ENCODE results near the gene RAB11FIP3.

The RAB11FIP3 gene

DNA sequence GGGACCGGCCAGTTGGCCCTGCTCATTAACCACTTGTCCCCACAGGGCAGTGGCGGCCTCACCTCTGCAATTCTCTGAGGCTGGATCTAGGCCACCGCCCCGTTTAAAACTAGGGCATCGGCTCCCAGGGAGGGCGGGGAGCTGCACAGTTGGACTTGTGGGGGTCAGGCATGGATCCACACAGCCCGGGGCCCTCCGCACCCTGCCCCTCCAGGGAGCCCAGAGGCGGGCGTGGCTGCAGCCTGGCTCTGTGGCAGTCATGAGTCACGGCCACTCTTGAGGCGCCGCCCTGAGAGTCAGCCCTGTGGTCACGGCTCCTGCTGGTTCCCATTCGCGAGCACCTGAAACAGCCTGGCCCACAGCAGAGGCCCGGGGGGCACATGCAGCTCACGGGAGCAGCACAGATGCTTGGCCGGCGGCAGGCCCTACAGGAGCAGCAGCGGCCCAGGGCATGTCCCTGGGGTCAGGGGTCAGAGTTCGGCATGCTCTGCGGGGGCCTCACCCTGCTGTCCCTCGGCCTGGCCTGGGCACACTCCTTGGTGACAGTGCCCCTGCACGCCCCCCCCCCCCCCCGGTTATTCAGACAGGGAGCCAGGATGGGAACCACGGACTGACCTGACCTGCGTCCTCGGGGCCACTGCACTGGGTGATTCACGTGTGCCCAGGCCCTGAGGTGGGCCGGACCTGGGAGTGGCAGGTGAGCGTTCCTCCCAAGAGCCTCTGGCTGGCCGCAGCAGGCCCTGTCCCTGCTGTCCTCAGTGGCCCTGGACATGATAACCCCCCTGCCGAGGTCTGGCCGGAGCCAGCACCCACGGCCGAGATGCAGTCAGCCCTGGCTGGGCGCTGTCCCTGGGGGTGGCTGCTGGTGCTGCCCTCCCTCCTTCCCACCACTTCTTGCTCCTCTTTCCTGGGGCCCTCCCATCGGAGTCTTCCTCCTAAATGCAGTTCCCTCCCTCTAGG is 110.3 kb downstream of the RAB11FIP3 start:
- no peak for DNase-seq

DNA sequence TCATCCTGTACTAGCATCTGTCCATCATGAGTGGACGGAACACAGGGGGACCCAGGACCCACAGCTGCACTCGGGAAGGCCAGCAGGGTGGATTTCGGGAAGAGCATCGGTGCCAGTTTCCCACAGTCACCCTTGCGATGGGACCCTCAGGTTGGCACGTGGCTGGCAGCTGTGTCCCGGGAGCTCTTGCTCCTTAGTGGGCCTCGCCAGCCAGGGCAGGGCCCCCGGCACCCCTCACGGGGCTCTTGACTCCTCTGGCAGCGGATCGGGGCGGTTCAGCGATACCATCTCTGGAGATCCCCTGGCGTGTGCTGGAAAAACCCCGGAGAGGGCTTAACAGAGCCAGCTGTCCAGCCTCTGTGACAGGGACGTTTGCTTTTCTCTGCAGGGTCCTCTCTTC is 111.3 kb downstream of the RAB11FIP3 start:
- DNase-seq: no peak

DNA sequence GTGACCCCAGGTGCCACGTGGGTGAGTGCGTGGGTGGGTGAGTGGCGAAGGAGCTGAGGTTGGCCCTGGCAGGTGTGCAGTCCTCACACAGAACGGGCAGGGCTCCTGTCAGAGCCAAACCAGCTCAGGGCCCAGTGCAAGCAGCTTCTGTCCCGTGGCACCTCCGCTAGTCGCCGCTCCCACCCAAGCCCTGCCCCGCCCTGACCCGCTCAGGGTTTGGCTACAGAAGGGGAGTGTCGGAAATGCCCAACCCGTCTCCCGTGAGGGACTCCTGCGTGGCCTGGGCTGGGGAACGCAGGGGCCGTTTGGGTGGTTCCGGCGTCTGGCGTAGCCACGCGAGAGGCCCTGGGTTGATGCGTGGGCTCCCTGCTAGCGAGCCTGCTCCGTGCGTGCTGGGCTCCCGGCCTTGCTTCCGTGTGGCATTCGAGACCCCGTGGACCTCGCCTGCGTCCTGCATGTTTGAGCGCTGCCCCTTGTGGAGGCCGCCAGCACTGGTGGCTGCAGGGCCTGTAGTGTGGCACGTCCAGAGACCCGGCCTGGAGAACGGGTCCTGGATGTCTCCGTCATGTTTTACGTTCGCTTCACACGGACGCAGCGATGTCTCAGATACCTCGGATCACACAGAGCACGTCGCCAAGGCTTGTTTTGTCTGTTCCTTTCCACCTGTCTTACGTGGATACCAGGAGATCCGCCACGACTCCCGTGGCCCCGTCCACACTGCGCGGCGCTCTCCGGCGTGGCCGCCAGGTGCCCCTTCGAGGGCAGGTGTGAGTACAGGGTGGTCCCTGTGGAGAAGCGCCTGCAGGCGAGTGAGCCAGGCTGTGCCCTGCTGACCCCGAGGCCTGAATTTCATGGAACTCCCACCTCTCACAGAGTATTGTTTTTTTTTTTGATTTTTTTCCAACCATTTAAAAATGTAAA is 112.2 kb downstream of the RAB11FIP3 start:
- DNase-seq: no peak

DNA sequence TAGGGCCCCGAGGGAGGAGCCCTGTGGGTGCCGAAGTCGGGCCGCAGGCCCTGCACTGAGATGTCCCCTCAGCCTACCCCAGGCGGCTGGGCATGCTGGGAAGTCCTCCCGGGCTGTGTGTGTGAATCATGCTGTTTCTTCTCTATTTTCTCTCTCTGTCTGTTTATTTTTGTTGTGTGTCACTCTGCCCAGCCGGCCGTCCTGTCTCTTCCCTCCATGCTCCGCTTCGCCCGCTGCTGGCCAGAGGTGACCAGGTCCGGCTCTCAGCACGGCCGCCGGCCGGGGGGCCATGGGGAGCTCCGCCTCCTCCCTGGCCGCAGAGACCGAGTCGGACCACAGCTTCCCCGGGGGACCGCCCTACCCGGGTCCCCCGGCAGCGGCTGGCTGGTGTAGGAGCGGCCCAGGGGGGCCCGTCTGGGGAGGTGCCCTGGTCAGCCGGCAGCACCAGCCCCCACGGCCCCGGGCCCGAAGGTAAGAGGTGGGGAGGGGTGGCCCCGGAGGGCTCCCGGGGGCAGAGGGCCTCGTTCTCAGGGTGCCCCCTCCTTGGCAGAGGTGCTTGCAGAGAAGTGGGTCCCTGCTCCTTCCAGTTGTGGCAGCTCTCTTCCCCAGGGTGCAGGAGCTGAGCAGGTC is 114.6 kb downstream of the RAB11FIP3 start:
- DNase-seq: no peak

DNA sequence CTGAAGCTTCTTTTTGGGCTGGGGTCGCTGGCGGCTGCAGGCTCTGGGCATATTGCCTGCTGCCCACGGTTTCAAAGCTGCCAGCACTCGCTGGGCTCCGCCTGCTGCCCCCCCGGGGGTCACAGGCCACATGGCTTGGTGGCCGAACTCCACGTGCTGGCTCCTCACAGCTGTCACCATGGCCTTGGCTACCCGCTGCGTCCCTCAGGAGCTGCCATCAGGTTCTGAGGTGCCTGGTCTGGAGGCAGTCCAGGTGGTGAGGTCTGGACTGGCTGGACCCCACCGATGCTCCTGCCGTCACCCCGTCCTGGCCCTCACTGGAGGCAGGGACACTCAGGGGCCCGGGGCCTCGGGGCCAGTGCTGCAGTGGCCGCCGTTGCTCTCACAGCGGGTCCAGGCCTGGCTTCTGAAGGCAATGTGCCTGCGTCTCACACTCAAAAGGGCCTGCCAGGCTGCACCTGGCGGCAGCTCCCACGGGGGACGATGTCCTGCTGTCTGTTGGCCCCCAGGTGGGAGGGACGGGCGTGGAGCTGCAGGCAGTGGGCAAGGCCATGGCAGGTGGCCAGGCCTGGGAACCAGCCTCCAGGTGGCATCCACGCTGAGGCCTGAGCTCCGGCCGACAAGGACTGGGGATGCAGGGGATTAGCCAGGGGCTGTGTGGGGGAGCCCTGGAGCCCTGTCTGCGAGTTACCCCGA is 115.3 kb downstream of the RAB11FIP3 start:
- no peak for DNase-seq

DNA sequence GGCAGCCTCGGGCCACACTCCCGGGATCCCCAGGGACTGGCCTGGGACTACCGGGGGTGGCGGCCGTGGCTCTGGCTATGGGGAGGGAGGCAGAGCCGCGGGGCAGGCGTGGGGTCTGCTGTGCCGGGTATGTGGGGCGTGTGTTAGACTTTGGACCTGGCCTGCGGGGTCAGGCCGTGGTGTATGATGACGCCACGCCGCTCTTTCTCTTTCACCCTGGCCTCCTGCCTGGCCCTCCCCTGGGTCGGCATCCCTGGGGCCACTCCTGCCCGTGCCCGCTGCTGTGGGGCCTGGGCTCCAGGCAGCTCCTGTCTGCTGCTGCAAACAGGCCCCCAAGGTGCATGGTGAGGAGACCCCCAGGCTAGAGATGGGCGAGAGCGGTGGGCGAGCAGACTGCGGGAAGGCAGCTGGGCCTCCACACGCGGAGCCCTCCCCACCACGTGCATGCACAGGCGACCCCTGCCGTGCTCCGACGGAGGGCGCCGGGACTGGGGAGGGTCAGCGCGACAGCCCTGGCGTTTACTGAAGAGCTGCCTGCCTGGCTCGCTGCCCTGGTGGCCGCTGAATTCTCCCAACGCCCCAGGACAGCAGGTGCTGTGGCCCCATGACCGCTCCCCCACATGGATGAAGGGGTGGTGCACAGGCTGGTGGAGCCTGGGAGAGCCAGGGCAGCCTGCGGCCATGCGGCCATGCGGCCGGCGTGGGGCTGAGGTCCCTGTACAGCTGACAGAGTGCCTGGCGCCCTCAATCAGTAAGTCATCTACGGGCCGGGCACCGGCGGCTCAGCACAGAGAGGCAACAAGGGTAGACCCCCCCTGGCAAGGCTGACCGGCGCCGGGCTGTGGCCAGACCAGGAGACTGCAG is 118.1 kb downstream of the RAB11FIP3 start:
- no peak for DNase-seq

DNA sequence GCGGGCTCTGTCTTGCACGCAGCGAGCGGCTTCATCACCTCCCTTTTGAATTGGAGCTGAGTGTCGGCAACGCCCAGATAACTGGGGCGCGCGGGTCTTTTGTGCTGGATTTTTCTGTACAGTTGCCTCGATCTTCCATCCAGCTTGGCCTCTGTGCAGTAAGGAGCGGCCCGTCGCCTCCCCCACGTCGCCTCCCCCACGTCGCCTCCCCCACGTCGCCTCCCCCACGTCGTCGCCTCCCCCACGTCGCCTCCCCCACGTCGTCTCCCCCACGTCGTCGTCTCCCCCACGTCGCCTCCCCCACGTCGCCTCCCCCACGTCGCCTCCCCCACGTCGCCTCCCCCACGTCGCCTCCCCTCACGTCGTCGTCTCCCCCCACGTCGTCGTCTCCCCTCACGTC is 119.1 kb downstream of the RAB11FIP3 start:
- no peak for DNase-seq

DNA sequence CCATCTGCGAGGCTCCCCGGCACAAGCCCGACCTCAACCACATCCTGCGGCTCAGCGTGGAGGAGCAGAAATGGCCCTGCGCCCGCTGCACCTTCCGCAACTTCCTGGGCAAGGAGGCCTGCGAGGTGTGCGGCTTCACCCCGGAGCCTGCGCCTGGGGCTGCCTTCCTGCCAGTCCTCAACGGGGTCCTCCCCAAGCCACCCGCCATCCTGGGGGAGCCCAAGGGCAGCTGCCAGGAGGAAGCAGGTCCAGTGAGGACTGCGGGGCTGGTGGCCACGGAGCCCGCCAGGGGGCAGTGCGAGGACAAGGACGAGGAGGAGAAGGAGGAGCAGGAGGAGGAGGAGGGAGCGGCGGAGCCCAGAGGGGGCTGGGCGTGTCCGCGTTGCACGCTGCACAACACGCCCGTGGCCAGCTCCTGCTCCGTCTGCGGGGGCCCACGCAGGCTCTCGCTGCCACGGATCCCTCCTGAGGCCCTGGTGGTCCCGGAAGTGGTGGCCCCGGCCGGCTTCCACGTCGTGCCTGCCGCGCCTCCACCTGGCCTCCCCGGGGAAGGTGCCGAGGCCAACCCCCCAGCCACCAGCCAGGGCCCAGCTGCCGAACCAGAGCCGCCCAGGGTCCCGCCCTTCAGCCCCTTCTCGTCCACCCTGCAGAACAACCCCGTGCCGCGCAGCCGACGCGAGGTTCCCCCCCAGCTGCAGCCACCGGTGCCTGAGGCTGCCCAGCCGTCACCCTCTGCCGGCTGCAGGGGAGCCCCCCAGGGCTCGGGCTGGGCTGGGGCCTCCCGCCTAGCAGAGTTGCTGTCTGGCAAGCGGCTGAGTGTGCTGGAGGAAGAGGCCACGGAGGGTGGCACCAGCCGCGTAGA is 121.7 kb downstream of the RAB11FIP3 start:
- no peak for DNase-seq

DNA sequence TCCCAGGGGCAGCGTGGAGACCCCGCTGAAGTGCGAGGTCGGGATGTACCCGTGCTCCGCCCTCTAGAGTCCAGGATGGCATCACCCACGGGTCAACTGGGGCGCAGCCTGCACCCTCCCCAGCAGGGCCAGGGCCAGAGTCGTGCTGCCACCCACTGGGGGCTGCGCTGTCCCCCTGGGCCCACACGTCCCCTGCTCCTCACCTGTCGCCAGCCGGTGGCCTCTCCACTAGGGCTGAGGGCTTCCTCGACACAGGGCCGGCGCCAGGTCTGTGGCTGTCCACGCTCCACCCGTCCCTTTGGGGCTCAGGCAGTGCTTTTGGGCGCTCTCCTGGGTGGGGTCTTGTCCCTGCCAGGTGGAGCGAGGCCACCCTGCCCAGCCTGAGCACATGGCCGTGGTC is 123.1 kb downstream of the RAB11FIP3 start:
- DNase-seq: no peak

DNA sequence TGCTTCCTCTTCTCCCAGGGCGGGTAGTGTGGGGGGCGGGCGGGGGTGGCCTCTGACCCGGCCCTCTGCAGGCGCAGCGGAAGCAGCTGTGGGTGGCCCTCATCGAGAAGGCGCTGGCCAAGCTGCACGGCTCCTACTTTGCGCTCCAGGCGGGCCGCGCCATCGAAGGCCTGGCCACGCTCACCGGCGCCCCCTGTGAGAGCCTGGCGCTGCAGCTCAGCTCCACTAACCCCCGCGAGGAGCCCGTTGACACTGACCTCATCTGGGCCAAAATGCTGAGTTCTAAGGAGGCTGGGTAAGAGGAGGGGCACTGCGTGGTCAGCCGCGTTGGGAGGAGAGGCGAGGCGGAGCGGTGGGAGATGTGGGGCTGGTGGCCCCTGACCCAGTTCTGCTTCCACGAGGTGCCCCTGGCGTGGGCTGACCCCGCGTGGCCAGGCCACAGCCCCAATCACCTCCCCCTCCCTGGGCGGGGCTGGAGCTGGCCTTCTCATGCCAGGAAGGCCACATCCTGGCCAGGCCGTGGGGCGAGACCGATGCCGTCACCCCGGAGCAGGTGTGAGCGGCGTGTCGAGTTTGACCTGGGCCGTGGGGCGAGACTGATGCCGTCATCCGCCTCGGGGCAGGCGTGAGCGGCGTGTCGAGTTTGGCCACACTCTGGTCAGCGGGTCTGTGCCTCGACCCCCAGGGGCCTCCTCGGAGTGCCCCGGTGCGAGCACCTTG is 124.3 kb downstream of the RAB11FIP3 start:
- DNase-seq: no peak

DNA sequence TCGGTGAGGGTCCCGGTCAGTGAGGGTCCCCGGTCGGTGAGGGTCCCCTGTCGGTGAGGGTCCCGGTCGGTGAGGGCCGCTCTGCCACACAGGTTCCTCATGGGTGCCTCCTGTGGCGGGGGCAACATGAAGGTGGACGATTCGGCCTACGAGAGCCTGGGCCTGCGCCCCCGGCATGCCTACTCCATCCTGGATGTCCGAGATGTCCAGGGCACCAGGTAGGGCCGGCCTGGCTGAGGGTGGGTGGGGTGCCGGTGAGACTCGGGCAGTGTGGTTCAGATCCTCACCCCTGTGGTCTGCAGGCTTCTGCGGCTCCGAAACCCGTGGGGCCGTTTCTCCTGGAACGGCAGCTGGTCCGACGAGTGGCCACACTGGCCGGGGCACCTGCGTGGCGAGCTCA is 125.8 kb downstream of the RAB11FIP3 start:
- no peak for DNase-seq

DNA sequence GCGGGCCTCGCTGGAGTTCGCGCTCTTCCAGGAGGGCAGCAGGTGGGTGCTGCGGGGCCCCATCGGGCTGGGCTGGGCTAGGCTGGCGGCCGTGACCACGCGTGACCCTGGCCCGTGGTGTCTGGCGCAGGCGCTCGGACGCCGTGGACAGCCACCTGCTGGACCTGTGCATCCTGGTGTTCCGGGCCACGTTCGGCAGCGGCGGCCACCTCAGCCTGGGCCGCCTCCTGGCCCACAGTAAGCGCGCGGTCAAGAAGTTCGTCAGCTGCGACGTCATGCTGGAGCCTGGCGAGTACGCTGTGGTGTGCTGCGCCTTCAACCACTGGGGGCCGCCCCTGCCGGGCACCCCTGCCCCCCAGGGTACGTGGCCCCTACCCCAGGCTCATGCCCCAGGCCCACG is 126.7 kb downstream of the RAB11FIP3 start:
- DNase-seq: no peak

DNA sequence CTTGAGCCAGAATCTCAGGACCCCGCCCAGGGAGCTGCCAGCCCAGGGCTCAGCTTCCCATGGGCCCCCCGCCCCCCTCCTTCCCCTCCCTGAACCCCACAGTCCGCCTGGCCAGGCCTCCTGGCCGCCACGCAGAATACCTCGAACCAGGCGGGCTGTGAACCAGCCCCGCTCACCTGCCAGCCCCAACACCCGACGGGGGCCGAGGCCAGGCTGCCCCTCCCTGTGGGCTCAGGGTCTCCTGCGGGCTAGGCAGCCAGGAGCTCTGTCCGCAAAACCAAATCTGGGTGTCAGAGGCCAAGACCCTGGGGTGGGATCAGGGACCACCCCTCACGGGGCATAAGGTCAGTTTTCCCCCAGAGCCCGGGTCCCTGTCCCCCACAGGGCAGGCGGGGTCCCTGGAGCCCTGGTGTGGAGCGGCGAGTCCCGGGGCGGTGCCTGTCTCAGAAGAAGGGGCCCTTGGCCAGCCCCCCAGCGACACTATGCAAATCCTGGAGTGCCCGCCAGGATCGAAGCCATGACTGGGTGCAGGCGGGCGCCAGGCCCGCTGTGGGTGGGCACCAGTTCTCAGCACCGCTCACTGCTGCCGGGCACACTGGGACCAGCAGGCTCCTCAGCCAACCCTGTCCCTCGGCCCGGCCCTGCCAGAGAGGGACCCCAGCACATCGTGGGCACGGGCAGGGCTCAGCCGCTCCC is 128.3 kb downstream of the RAB11FIP3 start:
- no peak for DNase-seq

DNA sequence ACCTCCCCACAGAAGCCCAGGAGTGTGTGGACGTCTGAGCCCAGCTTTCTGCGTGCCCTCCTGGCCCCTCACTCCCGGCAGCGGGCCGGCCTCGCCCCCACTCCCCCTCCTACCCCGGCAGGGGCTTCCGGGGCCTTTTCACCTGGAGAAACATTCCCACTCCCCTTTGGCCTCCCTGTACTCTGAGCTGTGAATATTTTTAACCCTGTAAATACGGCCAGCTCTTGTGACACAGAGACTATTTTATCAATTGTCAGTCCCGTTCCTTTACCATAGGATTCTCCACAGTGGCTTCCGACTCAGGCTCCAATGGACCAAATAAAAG is 128.8 kb downstream of the RAB11FIP3 start:
- DNase-seq: no peak

DNA sequence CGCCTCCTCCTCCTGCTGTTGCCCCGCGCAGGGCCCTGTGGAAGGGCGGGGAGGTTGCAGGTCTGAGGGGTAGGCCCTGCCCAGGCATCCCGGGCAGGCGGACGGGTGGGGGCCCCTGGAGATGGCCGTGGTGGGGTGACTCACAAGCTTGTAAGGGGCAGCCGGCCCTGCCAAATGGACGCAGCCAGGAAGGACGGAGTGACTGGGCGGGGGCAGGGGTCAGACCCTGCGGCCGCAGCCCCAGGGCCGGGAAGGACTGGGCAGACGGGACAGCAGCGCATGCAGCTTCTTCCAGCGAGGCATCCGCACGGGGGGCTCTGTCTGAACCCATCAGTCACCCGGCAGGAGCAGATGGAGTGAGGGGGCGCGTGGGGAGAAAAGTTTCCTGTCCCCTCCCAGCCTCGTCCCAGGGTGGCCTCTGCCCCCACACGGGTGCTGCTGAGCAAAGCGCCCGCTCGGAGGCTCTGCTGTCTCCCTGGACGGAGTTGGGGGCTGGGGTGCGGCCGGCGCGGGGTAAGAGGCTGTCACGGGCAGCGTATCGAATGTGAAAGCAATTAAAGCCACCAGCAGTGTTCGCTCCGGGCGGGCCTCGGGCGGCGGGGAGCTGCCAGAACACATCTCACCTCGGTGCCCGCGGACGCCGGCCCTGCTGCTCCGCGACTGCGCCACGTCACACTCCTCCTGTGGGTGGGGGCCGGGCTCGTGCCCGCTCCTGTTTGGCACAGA is 129.4 kb downstream of the RAB11FIP3 start:
- peak; percentile 48 for DNase-seq

DNA sequence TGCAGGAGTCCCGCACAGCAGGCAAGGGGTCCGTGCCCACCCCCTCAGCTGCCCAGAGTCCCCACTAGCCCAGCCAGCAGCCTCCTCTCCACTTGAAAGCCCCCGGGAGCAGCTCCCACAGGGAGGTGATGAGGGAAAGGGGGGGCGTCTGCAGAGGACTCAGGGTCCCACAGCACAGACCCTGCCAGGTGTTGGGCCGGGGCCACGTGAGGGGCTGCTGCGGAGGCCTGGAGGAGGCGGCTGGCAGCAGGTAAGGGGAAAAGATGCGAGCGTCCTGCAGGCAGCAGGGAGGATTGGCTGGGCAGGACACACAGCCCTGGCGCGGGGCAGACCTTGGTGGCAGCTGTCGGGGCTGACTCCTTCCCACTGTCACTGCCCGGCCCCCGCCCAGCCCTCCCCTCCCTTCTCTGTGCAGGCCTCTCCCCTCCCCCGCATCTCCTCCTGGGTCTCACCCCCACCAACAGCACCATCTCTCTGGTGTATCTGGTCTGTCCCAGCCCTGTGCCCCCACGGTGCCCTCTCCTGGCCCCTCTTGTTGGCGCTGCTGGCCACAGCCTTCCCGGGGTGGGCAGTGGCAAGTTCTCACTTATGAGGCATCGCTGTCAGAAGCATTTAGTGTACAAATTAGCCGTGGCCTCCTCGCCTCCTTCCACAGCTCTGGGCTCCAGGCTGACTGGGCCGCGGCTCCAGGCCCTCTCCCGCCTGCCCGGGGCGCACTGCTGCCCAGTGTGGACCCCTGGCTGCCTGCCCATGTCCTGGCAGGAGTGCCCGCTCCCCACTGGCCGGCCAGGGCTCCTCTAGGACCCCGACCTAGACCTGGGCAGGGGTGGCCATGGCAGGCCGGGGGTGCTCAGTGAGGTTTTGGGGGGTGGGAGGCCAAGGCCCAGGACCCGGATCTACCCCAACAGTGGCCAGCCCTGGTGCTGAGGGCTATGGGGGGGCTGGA is 130.4 kb downstream of the RAB11FIP3 start:
- no peak for DNase-seq

DNA sequence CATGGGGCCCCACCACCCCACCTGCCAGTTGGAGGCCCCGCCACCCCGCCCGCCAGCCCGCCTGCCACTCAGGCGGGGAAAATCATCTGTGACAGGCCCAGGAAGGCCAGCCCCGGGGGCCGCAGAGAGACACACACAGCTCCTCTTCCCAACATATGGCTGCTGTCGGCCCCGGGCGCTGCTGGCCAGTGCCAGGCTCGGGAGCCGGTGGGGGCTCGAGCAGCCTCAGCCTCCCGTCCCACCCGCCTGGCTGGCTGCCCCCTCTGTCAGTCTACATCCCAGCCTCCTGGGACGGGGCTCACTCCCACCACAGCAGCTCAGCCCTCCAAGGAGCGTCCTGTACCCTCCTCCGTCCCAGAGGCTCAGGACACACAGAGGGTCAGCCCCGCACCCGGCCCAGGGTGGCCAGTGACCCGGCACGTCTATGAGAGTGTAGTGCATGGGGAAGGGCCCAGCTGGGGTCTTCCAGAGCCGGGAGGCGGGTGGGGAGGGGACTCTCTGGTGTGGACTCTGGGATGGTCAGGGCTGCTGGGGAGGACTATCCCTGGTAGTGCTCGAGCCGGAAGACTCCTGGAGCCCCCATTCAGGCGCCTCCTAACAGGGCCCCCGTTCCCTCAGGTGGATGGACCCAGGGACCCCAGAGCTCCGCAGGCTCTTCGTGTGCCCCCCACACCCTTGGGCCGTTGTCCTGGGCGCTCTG is 131.2 kb downstream of the RAB11FIP3 start:
- no peak for DNase-seq
